NCI-H2029 (cell line): Measurements from ENCODE around the gene OVAAL.
A peak's percentile ranks its signal among the peaks of the same experiment; 100 is the strongest.
"Not testable (repeated sequence)": the region's sequence is repeated elsewhere in the genome, so short reads cannot be mapped to it uniquely, and the experiment has no call there.

Experiments used
- DNase-seq: peaks from one replicate; lab custom pipeline; 2025; lab: John Stamatoyannopoulos, UW

Gene OVAAL

GRCh38 chr1:180540697-180541594 lies 17.8 kb upstream of the OVAAL start:
- DNase-seq = no peak

- DNase-seq = no peak
Measured at GRCh38 chr1:180542113-180542837, 16.5 kb upstream of the OVAAL start.

DNA sequence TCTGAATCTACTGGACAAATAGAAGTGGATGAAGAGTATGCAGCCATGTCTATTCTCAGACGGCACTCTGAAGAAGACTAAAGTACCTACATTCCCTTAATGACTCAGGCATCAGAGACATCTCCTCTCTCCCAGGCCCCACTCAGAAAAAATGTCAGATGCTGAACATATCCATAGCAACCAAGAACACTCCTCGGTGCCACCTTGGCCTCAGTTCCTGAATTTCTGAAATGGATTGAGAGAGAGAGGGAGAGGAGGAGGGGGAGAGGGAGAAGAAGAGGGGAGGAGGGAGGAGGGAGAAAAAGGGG lies 16.0 kb upstream of the OVAAL start:
- no peak for DNase-seq

GRCh38 chr1:180544050-180544449 lies 14.7 kb upstream of the OVAAL start:
- no peak for DNase-seq

GRCh38 chr1:180545991-180546390 lies 12.8 kb upstream of the OVAAL start:
- no peak for DNase-seq

DNA sequence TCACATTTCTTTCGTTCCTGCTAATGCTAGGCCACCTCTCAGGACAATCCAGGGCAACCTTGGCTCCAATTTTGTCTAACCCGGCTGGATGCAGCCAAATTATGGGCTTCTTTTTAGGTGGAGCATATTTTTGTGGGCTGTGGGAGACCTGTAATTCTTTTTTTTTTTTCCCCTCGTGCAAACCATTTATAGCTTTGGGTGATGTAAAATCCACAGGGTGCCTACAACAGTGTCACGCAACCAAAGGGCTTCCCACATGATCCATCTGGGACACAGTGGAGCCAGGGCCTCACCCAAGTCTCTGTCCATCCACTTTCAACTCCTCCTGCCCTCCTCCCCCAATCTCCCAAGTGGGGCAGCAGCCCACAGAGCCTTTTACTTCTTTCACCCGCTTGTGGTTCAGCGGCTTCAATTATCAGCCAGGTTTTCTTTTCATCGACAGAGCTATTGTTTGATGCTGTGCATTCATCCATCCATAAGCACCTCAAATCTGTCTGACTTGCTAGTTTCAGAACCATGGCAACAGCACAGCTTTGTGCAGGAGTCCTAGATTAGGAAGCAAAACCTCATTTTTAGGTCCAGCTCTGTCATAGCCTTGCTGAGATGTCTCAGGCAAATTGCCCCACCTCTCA lies 10.0 kb upstream of the OVAAL start:
- DNase-seq = peak; percentile 27

DNA sequence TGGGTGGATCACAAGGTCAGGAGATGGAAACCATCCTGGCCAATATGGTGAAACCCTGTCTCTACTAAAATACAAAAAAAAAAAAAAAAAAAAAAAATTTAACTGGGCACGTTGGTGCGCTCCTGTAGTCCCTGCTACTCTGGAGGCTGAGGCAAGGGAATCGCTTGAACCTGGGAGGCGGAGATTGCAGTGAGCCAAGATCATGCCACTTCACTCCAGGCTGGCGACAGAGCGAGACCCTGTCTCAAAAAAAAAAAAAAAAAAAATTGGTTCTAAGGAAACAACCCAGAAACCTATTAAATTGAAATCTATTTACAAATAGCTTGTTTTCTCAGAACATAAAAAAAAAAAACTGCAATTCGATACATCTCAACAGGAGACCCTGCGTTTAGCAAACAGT lies 9.0 kb upstream of the OVAAL start:
- not testable (repeated sequence) for DNase-seq

- no peak for DNase-seq
Measured at GRCh38 chr1:180550241-180550640, 8.5 kb upstream of the OVAAL start.

GRCh38 chr1:180551997-180552396 lies 6.8 kb upstream of the OVAAL start:
- DNase-seq = no peak

DNA sequence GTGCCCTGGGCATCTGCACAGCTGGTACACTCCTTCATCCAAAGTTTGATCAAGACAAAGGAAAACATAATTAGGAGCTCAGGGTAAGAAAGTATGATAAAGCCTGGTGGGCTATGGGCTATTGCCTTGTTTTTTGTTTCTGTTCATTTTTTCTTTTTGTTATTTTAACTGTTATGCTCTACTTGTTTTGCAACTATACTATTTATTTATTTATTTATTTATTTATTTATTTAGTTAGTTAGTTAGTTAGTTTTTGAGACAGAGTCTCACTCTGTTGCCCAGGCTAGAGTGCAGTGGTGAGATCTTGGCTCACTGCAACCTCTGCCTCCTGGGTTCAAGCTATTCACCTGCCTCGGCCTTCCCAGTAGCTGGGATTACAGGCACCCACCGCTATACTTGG lies 5.7 kb upstream of the OVAAL start:
- DNase-seq = not testable (repeated sequence)

DNA sequence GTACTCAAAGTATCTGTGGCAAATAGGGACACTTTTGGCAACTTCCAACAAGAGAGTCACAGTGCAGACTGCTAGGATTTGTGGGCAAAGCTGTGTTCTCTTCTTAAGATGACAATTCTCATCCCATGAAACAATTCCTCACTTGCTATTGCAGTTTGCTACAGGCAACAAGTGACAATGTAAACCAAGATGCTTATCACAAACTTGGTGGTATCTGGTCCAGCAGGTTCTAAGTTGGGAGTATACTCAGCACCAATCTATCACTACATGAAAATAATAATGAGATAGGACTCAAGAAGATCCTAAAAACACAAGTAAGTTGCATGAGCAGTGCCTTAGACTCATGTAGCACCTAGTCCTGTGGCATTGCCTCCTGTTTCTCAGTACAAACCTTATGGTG lies 3.4 kb upstream of the OVAAL start:
- DNase-seq = no peak

GRCh38 chr1:180560200-180560867 lies 1.6 kb downstream of the OVAAL start:
- no peak for DNase-seq

DNA sequence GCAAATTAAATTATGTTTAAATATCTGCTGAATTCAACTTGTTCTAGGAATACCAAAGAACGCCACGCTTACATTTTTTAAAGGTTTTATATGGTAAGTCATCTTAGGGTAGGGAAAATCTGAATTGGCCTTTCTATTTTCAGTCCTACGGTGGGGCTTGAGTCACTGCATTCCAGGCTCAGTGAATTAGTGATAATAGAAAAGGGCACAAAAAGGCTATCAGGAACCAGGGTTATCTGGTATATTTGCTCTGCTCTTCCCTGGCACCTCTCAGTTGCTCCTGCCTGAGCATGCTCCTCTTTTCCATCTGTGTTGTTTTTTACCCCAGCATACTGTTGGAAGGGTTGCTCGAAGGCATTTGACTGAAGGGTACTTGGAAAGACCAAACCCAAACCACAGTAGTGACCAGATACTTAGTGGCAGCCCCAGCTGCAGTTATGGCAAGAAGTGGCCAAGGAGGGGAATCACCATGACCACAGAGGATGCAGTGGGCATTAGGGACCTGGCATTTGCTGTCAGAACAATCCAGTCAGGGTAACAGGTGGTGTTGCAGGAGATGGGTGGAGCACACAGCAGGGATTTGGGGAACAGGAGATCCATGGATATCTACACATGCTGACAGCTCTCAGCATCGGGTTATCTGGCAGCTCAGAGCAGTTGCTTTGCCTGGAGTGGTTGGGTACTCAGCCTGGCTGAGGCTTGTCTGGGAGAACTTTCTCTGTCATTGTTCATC lies 2.3 kb downstream of the OVAAL start:
- DNase-seq = no peak

GRCh38 chr1:180562640-180563025 lies 3.9 kb downstream of the OVAAL start:
- no peak for DNase-seq

DNA sequence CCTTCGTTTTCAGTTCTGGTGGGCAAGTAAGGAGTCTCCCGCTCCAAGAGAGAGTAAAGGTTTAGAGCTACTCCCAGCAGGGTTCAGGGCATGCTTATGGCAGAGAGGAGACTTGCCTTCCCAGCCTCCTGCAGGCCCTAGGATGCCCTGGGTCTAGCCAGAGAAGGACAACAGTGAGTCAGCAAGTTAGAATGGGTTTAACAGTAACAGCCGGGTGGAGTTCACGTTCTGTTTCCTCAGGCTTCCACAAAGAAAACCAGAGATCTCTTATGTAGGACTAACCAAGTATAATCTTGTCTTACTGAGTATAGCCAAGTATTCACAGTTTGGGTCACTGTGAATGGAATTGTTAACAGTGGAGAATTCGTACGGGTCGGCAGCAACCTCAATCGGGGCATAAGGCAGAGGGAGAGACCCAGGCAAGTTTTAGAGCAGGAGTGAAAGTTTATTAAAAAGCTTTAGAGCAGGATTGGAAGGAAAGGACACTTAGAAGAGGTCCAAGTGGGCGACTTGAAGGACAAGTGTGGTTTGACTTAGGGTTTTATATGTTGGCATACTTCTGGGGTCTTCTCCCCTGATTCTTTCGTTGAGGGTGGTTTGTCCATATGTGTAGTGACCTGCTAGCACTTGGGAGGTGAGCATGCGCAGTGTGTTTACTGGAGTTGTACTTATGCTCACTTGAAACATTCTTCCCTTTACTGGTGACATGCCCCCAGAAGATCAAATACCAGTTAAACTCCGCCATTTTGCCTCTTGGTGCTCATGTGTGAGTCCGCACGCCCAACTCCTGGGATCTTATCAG lies 4.5 kb downstream of the OVAAL start:
- DNase-seq = no peak

GRCh38 chr1:180565121-180565871 lies 6.5 kb downstream of the OVAAL start:
- DNase-seq = no peak

GRCh38 chr1:180566026-180566425 lies 7.3 kb downstream of the OVAAL start:
- no peak for DNase-seq

GRCh38 chr1:180566495-180566894 lies 7.7 kb downstream of the OVAAL start:
- no peak for DNase-seq

DNA sequence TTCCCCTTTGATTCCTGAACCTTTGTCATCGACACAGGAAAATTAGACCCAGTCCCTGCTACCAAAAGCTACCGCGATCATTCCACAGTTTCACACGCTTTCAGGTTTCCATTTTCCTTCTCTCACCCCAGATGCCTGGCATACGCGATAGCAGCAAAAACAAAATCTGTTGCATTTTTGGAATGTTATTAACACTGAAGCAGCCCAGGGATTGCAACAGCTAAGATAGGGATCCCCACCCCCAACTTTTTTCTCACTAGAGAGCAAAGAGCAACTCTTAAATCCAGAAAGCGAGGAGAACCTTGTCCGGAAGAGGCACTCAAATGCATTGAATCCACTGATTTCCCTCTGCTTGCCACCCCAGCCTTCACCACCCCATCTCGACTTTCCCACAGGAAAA lies 8.9 kb downstream of the OVAAL start:
- DNase-seq = no peak

GRCh38 chr1:180568184-180568583 lies 9.4 kb downstream of the OVAAL start:
- no peak for DNase-seq
